ENCODE results near the gene TRIM66.

Gene TRIM66

DNA sequence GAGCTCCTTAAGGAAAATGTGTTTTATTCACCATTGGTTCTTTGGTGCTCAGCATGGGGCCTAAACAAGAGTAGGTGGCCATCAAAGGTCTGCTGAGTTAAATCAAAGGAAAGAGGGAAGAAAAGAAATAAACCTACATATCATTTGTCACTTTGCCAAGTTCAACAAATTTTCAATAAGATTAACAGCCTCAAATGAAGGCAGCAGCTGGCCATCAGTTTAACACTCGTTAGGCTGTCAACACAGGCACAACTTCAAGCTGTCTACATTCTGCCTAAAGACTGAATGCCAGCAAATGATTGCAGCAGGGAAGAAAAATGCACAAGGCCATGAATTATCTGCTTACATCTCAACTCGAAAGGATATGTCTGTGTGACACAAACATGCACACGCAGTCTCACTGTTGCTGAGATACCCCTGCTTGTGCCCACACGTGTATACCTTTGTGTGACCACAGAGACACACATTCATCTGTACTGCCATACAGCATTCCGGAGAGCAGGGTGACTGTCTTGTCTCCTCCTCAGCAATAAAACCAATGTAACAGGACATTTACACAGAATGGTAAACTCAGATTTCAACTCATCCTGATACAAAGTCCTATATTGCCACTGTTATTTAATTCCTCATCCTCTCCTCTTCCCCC lies 40.1 kb downstream of the TRIM66 start:
- Histone ChIP-seq H3K4me2 (ENCODE audit: insufficient read depth, low read length) (no peak overlapping the region), H3K4me1 (ENCODE audit: insufficient read depth, low read length) (no peaks in the 10 kb centered on the region), H3K36me3 (ENCODE audit: insufficient read depth, low read length) (peaks cover 77% of the 10 kb centered on the region), H2AFZ (ENCODE audit: low read depth, low read length) (no peak overlapping the region), H3K4me3 (ENCODE audit: low read depth in 1 of 2, low read length in 2 of 2) (no peak overlapping the region), H3K9me3 (ENCODE audit: insufficient read depth, low read length, severe bottlenecking) (no peaks in the 10 kb centered on the region), H4K20me1 (ENCODE audit: insufficient read depth, low read length) (no peaks in the 10 kb centered on the region), H3K79me2 (ENCODE audit: insufficient read depth, low read length) (no peaks in the 10 kb centered on the region), H3K9ac (ENCODE audit: low read depth, low read length) (no peak overlapping the region), H3K27me3 (ENCODE audit: insufficient read depth, low read length, poor library complexity) (no peaks in the 10 kb centered on the region), H3K27ac (ENCODE audit: low read length) (no peak overlapping the region)
- no peak for TF ChIP-seq EZH2 (IDR thresholded peaks at IDR 0.05; ENCODE audit: borderline replicate concordance, low read depth, low read length, severe bottlenecking)
- no peak for TF ChIP-seq CTCF (IDR thresholded peaks at IDR 0.05; ENCODE audit: borderline replicate concordance, extremely low read depth, low read length, poor library complexity, severe bottlenecking)
- ATAC-seq (ENCODE audit: insufficient read depth, low read depth) (no peak), DNase-seq (no peak)

- Histone ChIP-seq H3K9me3 (ENCODE audit: insufficient read depth, low read length, severe bottlenecking) (no peaks in the 10 kb centered on the region), H3K27me3 (ENCODE audit: insufficient read depth, low read length, poor library complexity) (no peaks in the 10 kb centered on the region), H3K27ac (ENCODE audit: low read length) (no peak overlapping the region), H3K4me3 (ENCODE audit: low read depth in 1 of 2, low read length in 2 of 2) (no peak overlapping the region), H2AFZ (ENCODE audit: low read depth, low read length) (no peak overlapping the region), H4K20me1 (ENCODE audit: insufficient read depth, low read length) (no peaks in the 10 kb centered on the region), H3K4me2 (ENCODE audit: insufficient read depth, low read length) (no peak overlapping the region), H3K4me1 (ENCODE audit: insufficient read depth, low read length) (no peaks in the 10 kb centered on the region), H3K36me3 (ENCODE audit: insufficient read depth, low read length) (peaks cover 78% of the 10 kb centered on the region), H3K9ac (ENCODE audit: low read depth, low read length) (no peak overlapping the region), H3K79me2 (ENCODE audit: insufficient read depth, low read length) (no peaks in the 10 kb centered on the region)
- TF ChIP-seq EZH2 (IDR thresholded peaks at IDR 0.05; ENCODE audit: borderline replicate concordance, low read depth, low read length, severe bottlenecking) (no peak), CTCF (IDR thresholded peaks at IDR 0.05; ENCODE audit: borderline replicate concordance, extremely low read depth, low read length, poor library complexity, severe bottlenecking) (no peak)
- ATAC-seq (ENCODE audit: insufficient read depth, low read depth) (no peak), DNase-seq (no peak)
Measured at GRCh38 chr11:8641332-8641731, 41.1 kb downstream of the TRIM66 start.

GRCh38 chr11:8640267-8640906 lies 42.1 kb downstream of the TRIM66 start:
- ATAC-seq (ENCODE audit: insufficient read depth, low read depth) (no peak), DNase-seq (no peak)
- H3K79me2 ChIP-seq (ENCODE audit: insufficient read depth, low read length): no peaks in the 10 kb centered on the region
- TF ChIP-seq EZH2 (IDR thresholded peaks at IDR 0.05; ENCODE audit: borderline replicate concordance, low read depth, low read length, severe bottlenecking) (no peak), CTCF (IDR thresholded peaks at IDR 0.05; ENCODE audit: borderline replicate concordance, extremely low read depth, low read length, poor library complexity, severe bottlenecking) (no peak)
- H3K27ac ChIP-seq (ENCODE audit: low read length): no peak overlapping the region
- no peak overlapping the region for H3K9ac ChIP-seq (ENCODE audit: low read depth, low read length)
- H3K4me2 ChIP-seq (ENCODE audit: insufficient read depth, low read length): no peak overlapping the region
- peaks cover 77% of the 10 kb centered on the region for H3K36me3 ChIP-seq (ENCODE audit: insufficient read depth, low read length)
- no peaks in the 10 kb centered on the region for H4K20me1 ChIP-seq (ENCODE audit: insufficient read depth, low read length)
- H3K9me3 ChIP-seq (ENCODE audit: insufficient read depth, low read length, severe bottlenecking): no peaks in the 10 kb centered on the region
- H3K27me3 ChIP-seq (ENCODE audit: insufficient read depth, low read length, poor library complexity): no peaks in the 10 kb centered on the region
- no peaks in the 10 kb centered on the region for H3K4me1 ChIP-seq (ENCODE audit: insufficient read depth, low read length)
- H2AFZ ChIP-seq (ENCODE audit: low read depth, low read length): no peak overlapping the region
- no peak overlapping the region for H3K4me3 ChIP-seq (ENCODE audit: low read depth in 1 of 2, low read length in 2 of 2)
